AG09319 (cell line): ENCODE data around the gene CAPN5.

Experiments used
- DNase-seq: peaks from one replicate; pipeline ENCODE4 v3.0.0-alpha.2; 2010; ENCODE audit warnings: low read depth; ENCODE audit errors: extremely low read depth
- CTCF ChIP-seq: IDR thresholded peaks from 2 replicates; pipeline ENCODE4 v1.5.1; 2011; ENCODE audit warnings: low read depth, mild to moderate bottlenecking, inconsistent platforms, low read length, moderate library complexity

CAPN5 gene

DNA sequence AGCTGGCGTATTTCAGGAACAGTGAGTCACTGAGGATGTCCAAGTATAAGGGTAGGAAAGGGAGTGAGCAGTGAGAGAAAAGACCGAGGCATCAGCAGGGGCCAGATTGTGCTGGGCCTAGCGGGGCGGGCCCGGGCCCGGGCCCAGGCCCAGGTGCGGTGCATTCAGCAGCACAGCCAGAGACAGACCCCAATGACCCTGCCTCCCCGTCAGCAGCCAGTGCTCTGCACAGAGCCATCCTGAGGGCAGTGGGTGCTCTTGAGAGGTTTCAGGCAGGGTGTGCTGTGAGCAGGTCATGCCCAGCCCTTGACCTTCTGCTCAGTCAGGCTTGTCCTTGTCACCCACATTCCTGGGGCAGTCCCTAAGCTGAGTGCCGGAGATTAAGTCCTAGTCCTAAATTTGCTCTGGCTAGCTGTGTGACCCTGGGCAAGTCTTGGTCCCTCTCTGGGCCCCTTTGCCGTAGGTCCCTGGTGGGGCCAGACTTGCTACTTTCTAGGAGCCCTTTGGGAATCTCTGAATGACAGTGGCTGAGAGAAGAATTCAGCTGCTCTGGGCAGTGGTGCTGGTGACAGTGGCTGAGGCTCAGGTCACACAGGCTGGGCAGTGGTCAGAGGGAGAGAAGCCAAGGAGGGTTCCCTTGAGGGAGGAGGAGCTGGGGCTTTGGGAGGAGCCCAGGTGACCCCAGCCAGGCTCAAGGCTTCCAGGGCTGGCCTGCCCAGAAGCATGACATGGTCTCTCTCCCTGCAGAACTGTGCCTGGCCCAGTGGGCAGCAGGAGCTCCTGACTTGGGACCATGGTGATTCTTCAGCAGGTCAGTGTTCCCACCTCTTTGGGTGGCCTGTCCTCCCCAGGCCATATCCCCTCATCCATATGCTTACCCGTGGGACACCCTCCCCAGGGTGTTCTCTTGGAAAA is 63.3 kb downstream of the CAPN5 start:
- no peak for TF ChIP-seq CTCF

GRCh38 chr11:77130763-77131513 is 64.2 kb downstream of the CAPN5 start:
- no peak for TF ChIP-seq CTCF
- DNase-seq, result peak; percentile 22

More for the DNA sequence above, 63.3 kb downstream of the CAPN5 start:
- no peak for DNase-seq

GRCh38 chr11:77131560-77131959 is 64.8 kb downstream of the CAPN5 start:
- DNase-seq, result no peak
- no peak for TF ChIP-seq CTCF

GRCh38 chr11:77135069-77135468 is 68.3 kb downstream of the CAPN5 start:
- no peak for TF ChIP-seq CTCF
- no peak for DNase-seq

GRCh38 chr11:77136074-77136473 is 69.3 kb downstream of the CAPN5 start:
- TF ChIP-seq CTCF, result no peak
- DNase-seq, result no peak

DNA sequence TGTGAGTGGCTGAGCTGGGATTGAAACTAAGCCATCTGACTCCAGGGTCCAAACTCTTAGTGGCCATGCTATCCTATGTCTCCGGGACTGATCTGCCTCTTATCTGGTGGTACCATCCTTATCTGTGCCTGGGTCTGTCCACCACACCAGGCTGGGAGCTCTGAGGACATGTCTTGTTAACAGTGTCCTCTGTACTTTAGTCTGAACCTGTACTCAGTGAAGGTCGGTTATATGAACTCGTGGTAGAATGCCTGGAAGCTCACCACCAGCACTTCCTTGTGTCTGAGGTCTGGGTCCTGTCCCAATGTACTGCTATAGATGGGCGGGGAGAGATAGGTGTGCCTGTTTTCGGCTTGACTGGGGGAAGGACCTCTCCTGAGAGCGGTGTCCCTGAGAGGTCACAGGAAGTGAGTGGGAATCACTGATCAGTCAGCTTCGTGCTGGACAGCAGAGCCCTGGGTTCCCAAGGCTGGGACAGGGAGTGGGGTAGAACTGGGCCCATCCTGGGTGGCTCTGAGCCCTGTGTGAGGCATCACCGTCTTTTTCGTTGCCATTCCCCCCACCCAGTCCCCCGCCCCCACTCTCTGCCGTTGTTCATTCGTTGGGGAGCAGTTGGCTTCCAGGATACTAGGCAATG is 70.1 kb downstream of the CAPN5 start:
- DNase-seq, result no peak
- TF ChIP-seq CTCF, result no peak
